Sigmoid colon (tissue), 4 donors: ENCODE data around the gene SRP9.

Source experiments
- CTCF ChIP-seq, 4 experiments: fragments of 450-650 bp in 3 of 4; fragments of 200-600 bp in 1 of 4; IDR thresholded peaks; one replicate each; pipeline ENCODE4 v1.5.1; 2016 to 2019; ENCODE audit warnings: antibody characterized with exemption in 4 of 4, mild to moderate bottlenecking in 3 of 4, moderate library complexity in 2 of 4
- POLR2A ChIP-seq, 2 donors: fragments of 450-650 bp; IDR thresholded peaks; one replicate each; pipeline ENCODE4 v1.6.1; 2016; ENCODE audit warnings: antibody characterized with exemption in 2 of 2, mild to moderate bottlenecking in 2 of 2, moderate library complexity in 2 of 2
- POLR2AphosphoS5 ChIP-seq, 4 donors: sonication (generic); formaldehyde crosslinking; IDR thresholded peaks; one replicate each; pipeline ENCODE4 v1.6.1; 2017; ENCODE audit warnings: antibody characterized with exemption in 4 of 4

- TF ChIP-seq CTCF (IDR thresholded peaks at IDR 0.05): no peak
- no peak for TF ChIP-seq POLR2A (IDR thresholded peaks at IDR 0.05)
- no peak for TF ChIP-seq POLR2AphosphoS5 (IDR thresholded peaks at IDR 0.05)
Measured at GRCh38 chr1:225814381-225814780, 36.8 kb downstream of the SRP9 start.
